Measurements from ENCODE around the gene CTNNA3.

- TF ChIP-seq POLR2A (IDR thresholded peaks at IDR 0.05; ENCODE audit: low read depth, low read length) (no peak), EZH2 (IDR thresholded peaks at IDR 0.05; ENCODE audit: borderline replicate concordance, low read depth, low read length, severe bottlenecking) (no peak), JUN (IDR thresholded peaks at IDR 0.05; ENCODE audit: borderline replicate concordance, insufficient read depth, insufficient read length, low read depth) (no peak), FOS (IDR thresholded peaks at IDR 0.05; ENCODE audit: borderline replicate concordance, insufficient read depth, low read length) (no peak)
- TF ChIP-seq, protein P1, sequence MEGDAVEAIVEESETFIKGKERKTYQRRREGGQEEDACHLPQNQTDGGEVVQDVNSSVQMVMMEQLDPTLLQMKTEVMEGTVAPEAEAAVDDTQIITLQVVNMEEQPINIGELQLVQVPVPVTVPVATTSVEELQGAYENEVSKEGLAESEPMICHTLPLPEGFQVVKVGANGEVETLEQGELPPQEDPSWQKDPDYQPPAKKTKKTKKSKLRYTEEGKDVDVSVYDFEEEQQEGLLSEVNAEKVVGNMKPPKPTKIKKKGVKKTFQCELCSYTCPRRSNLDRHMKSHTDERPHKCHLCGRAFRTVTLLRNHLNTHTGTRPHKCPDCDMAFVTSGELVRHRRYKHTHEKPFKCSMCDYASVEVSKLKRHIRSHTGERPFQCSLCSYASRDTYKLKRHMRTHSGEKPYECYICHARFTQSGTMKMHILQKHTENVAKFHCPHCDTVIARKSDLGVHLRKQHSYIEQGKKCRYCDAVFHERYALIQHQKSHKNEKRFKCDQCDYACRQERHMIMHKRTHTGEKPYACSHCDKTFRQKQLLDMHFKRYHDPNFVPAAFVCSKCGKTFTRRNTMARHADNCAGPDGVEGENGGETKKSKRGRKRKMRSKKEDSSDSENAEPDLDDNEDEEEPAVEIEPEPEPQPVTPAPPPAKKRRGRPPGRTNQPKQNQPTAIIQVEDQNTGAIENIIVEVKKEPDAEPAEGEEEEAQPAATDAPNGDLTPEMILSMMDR (IDR thresholded peaks at IDR 0.05; ENCODE audit: extremely low read depth in 1 of 2, insufficient read depth in 1 of 2, low read depth in 1 of 2, low read length in 2 of 2) = no peak
- TF ChIP-seq, protein P2, sequence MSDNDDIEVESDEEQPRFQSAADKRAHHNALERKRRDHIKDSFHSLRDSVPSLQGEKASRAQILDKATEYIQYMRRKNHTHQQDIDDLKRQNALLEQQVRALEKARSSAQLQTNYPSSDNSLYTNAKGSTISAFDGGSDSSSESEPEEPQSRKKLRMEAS (IDR thresholded peaks at IDR 0.05; ENCODE audit: insufficient read depth, insufficient read length) = no peak
These were observed 576.3 kb downstream of the CTNNA3 start for GRCh38 chr10:67119651-67120050.
